ENCODE measurements around the gene KRT82.

DNA sequence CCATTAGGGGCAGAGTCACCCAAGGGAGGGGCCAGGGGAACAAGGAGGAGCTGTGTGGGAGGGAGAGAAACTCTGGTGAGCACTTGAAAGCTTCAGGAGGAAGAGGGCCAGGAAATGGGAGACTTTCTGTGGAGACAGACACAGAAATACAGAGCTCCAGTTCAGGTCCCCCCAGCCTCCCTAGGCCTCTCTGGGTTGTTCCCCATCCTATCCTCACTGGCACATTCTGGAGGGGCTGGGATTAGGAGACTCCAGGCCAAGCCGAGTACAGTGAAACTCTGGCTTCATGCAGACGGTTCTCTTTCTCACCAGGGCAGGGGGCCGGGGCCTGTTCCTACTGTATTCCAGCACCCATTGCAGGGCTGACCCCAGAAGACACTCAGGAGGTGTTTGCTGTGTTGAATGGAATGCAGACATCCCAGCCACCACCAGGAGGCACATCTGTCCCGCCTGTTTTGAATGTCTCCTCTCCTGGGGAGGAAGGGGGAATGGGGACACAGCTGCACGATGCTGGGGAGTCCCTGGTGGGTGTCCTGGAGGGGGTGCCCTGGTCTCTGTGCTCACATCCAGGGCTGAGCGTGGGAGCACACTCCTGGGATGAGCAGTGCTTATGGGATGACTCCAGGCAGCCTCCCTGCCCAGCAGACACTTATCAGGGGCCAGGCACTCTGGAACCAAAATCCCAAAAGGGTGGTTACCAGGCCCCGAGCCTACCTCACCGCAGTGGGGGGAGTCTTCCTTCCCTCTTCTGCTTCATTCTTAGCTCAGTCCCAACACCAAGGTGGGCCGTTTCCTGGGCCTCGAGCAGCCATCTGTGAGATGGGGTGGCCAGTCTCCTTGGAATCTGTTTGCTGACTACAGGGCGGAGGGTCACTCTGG lies 15.2 kb downstream of the KRT82 start:
- TF ChIP-seq POLR2A (IDR thresholded peaks at IDR 0.05) = no peak
- TF ChIP-seq, protein P1, sequence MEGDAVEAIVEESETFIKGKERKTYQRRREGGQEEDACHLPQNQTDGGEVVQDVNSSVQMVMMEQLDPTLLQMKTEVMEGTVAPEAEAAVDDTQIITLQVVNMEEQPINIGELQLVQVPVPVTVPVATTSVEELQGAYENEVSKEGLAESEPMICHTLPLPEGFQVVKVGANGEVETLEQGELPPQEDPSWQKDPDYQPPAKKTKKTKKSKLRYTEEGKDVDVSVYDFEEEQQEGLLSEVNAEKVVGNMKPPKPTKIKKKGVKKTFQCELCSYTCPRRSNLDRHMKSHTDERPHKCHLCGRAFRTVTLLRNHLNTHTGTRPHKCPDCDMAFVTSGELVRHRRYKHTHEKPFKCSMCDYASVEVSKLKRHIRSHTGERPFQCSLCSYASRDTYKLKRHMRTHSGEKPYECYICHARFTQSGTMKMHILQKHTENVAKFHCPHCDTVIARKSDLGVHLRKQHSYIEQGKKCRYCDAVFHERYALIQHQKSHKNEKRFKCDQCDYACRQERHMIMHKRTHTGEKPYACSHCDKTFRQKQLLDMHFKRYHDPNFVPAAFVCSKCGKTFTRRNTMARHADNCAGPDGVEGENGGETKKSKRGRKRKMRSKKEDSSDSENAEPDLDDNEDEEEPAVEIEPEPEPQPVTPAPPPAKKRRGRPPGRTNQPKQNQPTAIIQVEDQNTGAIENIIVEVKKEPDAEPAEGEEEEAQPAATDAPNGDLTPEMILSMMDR (IDR thresholded peaks at IDR 0.05) = peak in 5 of 6 experiments; percentile 12 to 47 (median 29)

Data from adrenal gland (tissue), 5 donors.